HCEC 1CT (cell line): ENCODE measurements around the gene SNX6.
"Not testable (repeated sequence)": the region's sequence is repeated elsewhere in the genome, so short reads cannot be mapped to it uniquely, and the experiment has no call there.

Experiments
- DNase-seq: peaks from one replicate; pipeline ENCODE4 v3.0.0-alpha.2; 2017

SNX6 gene

DNA sequence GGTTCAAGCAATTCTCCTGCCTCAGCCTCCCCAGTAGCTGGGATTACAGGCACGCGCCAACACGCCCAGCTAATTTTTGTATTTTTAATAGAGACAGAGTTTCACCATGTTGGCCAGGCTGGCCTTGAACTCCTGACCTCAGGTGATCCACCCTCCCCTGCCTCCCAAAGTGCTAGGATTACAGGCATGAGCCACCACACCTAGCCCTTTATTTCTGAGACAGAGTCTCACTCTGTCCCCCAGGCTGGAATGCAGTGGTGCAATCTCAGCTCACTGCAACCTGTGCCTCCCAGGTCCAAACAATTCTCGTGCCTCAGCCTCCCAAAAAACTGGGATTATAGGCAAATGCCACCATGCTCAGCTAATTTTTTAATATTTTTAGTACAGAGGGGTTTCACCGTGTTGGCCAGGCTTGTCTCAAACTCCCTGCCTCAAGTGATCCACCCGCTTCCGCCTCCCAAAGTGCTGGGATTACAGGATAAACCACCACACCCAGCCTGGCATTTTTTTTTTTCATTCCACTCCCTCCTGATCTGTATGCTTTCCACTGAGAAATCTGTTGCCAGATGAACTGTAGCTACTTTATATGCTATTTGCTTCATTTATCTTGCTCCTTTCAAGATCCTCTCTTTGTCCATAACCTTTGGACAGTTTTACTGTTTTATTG lies 109.5 kb downstream of the SNX6 start:
- not testable (repeated sequence) for DNase-seq
